HG03432 (cell line): ENCODE results near the gene DNAJC7.
A peak's percentile ranks its signal among the peaks of the same experiment; 100 is the strongest.

ENCODE experiments used
- ATAC-seq: cut with Tn5 transposase; IDR thresholded peaks from one replicate; pipeline ENCODE4 v1.9.1; 2021; ENCODE audit warnings: mild to moderate bottlenecking, moderate library complexity; ENCODE audit not compliant: unreplicated experiment

DNAJC7 gene

GRCh38 chr17:42016941-42017865 lies at the start of gene DNAJC7:
Gene DNAJC7, minus strand, starts transcription at chr17:42017439. Its CDS starts 23 bp downstream, at chr17:42017416.
- peak; percentile 77 for ATAC-seq

GRCh38 chr17:42065201-42065600 lies 48.0 kb upstream of the DNAJC7 start:
- ATAC-seq = no peak

GRCh38 chr17:42062681-42063080 lies 45.4 kb upstream of the DNAJC7 start:
- no peak for ATAC-seq

GRCh38 chr17:42061646-42062487 lies 44.6 kb upstream of the DNAJC7 start:
- no peak for ATAC-seq

GRCh38 chr17:42060231-42060630 lies 43.0 kb upstream of the DNAJC7 start:
- ATAC-seq = no peak

GRCh38 chr17:42059815-42060214 lies 42.6 kb upstream of the DNAJC7 start:
- ATAC-seq = no peak

GRCh38 chr17:42058063-42058462 lies 40.8 kb upstream of the DNAJC7 start:
- no peak for ATAC-seq

- no peak for ATAC-seq
These were observed 39.4 kb upstream of the DNAJC7 start for GRCh38 chr17:42056635-42057034.

- no peak for ATAC-seq
These were observed 38.3 kb upstream of the DNAJC7 start for GRCh38 chr17:42055496-42055895.

GRCh38 chr17:42055027-42055426 lies 37.8 kb upstream of the DNAJC7 start:
- no peak for ATAC-seq

GRCh38 chr17:42053731-42054500 lies 36.7 kb upstream of the DNAJC7 start:
- ATAC-seq = no peak

GRCh38 chr17:42052346-42052877 lies 35.2 kb upstream of the DNAJC7 start:
- ATAC-seq = no peak

- no peak for ATAC-seq
These were observed 34.4 kb upstream of the DNAJC7 start for GRCh38 chr17:42051645-42052044.

- ATAC-seq = no peak
These were observed 33.8 kb upstream of the DNAJC7 start for GRCh38 chr17:42051013-42051400.

GRCh38 chr17:42050393-42051012 lies 33.3 kb upstream of the DNAJC7 start, which contains the start of gene C17orf113:
Gene C17orf113, minus strand, starts transcription at chr17:42050601. Its CDS starts 7,225 bp downstream, at chr17:42043376.
- ATAC-seq = peak; percentile 55

GRCh38 chr17:42049834-42050392 lies 32.7 kb upstream of the DNAJC7 start:
- no peak for ATAC-seq

GRCh38 chr17:42047343-42047742 lies 30.1 kb upstream of the DNAJC7 start:
- no peak for ATAC-seq

- ATAC-seq = no peak
These were observed 28.5 kb upstream of the DNAJC7 start for GRCh38 chr17:42045719-42046118.

GRCh38 chr17:42042598-42043319 lies 25.5 kb upstream of the DNAJC7 start:
- ATAC-seq = no peak
